ENCODE data around the gene DGLUCY. TPM values are rescaled to one million over a fixed set of nuclear protein-coding genes. Genes with fewer than 3 reads are reported as not detected.
"Not testable (repeated sequence)": the region's sequence is repeated elsewhere in the genome, so short reads cannot be mapped to it uniquely, and the experiment has no call there.

DGLUCY gene
- total and polyA plus RNA-seq, 7 experiments from 2014 or later, result 31.1 to 108 (median 87.8) TPM

DNA sequence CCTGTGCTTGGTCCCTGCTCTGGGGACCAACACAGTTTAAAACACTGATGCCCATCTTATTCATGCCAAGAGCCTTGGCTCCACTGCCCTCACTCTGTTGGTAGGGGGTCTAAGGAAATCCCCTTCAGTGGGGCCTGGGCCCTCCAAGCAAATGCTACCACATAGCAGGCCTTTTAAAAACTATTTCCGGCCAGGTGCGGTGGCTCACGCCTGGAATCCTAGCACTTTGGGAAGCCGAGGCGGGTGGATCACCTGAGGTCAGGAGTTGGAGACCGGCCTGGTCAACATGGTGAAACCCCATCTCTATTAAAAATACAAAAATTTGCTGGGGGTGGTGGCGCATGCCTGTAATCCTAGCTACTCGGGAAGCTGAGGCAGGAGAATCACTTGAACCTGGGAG lies 131.7 kb downstream of the DGLUCY start:
- ChIA-PET CTCF (interaction anchor here (0.6 to 1.3 kb wide), 4 partner anchors 10 to 73 kb away, joined by 3 to 6 read pairs (median 4); no protein-coding TSS in a partner anchor), POLR2A (interaction anchor here (0.6 to 7.2 kb wide), 12 partner anchors 10 to 794 kb away, joined by 3 to 103 read pairs (median 5); partner anchors contain the start of genes RPS6KA5, TC2N and TRIP11)
- H3K27ac Mint-ChIP-seq, result peak overlapping the region; percentile 79 to 100 (median 98)
- H3K36me3 ChIP-seq (ENCODE audit: control insufficient read depth in 2 of 3, insufficient read depth in 3 of 3, low read length in 3 of 3); H3K27me3 Mint-ChIP-seq; H3K9me3 ChIP-seq (ENCODE audit: control insufficient read depth in 2 of 3, low read length in 3 of 3); DNase-seq; H3K27me3 ChIP-seq (ENCODE audit: control insufficient read depth in 2 of 2, insufficient read depth in 2 of 2, low read length in 2 of 2); ATAC-seq: not testable (repeated sequence)
- peaks cover 0 to 16% (median 6%) of the 10 kb centered on the region in 11 donors for H3K9me3 Mint-ChIP-seq
- H3K4me1 Mint-ChIP-seq, result peaks cover 68 to 96% (median 91%) of the 10 kb centered on the region in 7 donors
- Histone ChIP-seq H3K4me3 (ENCODE audit: low read length) (peak overlapping the region; percentile 59), H3K4me1 (ENCODE audit: control insufficient read depth in 2 of 2, insufficient read depth in 2 of 2, low read length in 2 of 2) (peaks cover 62 to 73% of the 10 kb centered on the region in 2 donors), H3K27ac (ENCODE audit: low read depth, low read length) (peak overlapping the region; percentile 89)
- H3K4me3 Mint-ChIP-seq, result peak overlapping the region; percentile 59 to 91 (median 78)
- intact Hi-C loops (cut with micrococcal nuclease), result loop anchor here (1.0 to 10.0 kb wide), 13 partner anchors 9 to 1523 kb away; partner anchors contain the start of genes CCDC88C (in 1 of the 2) and RPS6KA5 (in 1 of the 2)
- peaks cover 0 to 85% (median 12%) of the 10 kb centered on the region in 5 donors for H3K36me3 Mint-ChIP-seq

DNA sequence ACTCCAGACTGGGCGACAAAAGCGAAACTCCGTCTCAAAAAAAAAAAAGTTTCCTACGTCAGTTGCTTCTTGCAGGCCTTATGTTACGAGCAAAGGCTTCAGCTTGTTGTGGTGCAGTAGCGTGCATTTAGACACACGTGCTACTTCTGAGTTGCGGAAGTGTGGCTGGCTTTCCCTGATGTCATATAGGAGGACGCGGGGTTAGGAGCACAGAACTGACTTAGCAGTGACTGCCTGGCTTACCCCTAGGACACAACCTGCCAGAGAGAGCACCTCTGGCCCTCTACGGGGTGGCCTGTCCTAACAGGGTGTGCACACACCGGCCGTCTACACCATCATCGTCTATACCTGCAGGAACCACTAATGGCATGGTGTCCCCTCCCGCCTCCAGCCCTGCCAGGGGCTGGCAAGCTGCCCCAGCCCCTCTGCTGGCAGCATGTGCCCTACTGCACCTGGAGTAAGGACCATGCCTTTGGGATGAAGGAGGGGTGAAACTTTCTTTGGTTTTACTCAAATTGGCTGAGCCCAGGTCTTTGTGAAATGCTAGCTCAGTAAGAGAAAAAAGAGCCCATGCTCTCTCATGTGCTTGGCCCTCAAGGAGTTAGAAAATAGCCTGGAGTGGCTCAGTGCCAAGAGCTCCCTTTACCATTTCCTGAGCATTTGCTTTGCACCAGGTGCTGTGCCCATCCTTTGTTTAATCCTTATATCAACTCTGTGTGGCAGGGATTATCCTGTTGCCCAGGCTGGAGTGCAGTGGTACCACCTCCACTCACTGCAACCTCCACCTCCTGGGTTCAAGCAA lies 132.4 kb downstream of the DGLUCY start:
- Mint-ChIP-seq H3K27me3 (no peaks in the 10 kb centered on the region), H3K4me1 (peaks cover 70 to 96% (median 91%) of the 10 kb centered on the region in 7 donors), H3K36me3 (peaks cover 0 to 83% (median 12%) of the 10 kb centered on the region in 5 donors), H3K9me3 (peaks cover 0 to 16% (median 6%) of the 10 kb centered on the region in 11 donors), H3K4me3 (peak overlapping the region; percentile 59 to 88 (median 78)), H3K27ac (peak overlapping the region; percentile 79 to 100 (median 98))
- intact Hi-C loops (cut with micrococcal nuclease), result loop anchor here (1.0 to 10.0 kb wide), 12 partner anchors 8 to 1524 kb away; partner anchors contain the start of gene RPS6KA5 (in 1 of the 2)
- H3K27ac ChIP-seq (ENCODE audit: low read depth, low read length), result peak overlapping the region; percentile 89
- CTCF ChIA-PET, result interaction anchor here (1.0 kb wide), 2 partner anchors 10 to 14 kb away, joined by 4 to 6 read pairs; no protein-coding TSS in a partner anchor
- no peaks in the 10 kb centered on the region for H3K36me3 ChIP-seq (ENCODE audit: control insufficient read depth in 2 of 3, insufficient read depth in 3 of 3, low read length in 3 of 3)
- DNase-seq (peak in 8 of 9 donors; percentile 68 to 96 (median 90)), ATAC-seq (peak; percentile 84)
- H3K27me3 ChIP-seq (ENCODE audit: control insufficient read depth in 2 of 2, insufficient read depth in 2 of 2, low read length in 2 of 2), result no peaks in the 10 kb centered on the region
- peaks cover 64 to 73% of the 10 kb centered on the region in 2 donors for H3K4me1 ChIP-seq (ENCODE audit: control insufficient read depth in 2 of 2, insufficient read depth in 2 of 2, low read length in 2 of 2)
- H3K4me3 ChIP-seq (ENCODE audit: low read length), result peak overlapping the region; percentile 36
- peaks cover 0 to 7% (median 0%) of the 10 kb centered on the region in 3 experiments for H3K9me3 ChIP-seq (ENCODE audit: control insufficient read depth in 2 of 3, low read length in 3 of 3)
- POLR2A ChIA-PET, result interaction anchor here (0.6 to 7.2 kb wide), 12 partner anchors 9 to 621 kb away, joined by 3 to 103 read pairs (median 5); partner anchors contain the start of genes RPS6KA5 and TC2N

DNA sequence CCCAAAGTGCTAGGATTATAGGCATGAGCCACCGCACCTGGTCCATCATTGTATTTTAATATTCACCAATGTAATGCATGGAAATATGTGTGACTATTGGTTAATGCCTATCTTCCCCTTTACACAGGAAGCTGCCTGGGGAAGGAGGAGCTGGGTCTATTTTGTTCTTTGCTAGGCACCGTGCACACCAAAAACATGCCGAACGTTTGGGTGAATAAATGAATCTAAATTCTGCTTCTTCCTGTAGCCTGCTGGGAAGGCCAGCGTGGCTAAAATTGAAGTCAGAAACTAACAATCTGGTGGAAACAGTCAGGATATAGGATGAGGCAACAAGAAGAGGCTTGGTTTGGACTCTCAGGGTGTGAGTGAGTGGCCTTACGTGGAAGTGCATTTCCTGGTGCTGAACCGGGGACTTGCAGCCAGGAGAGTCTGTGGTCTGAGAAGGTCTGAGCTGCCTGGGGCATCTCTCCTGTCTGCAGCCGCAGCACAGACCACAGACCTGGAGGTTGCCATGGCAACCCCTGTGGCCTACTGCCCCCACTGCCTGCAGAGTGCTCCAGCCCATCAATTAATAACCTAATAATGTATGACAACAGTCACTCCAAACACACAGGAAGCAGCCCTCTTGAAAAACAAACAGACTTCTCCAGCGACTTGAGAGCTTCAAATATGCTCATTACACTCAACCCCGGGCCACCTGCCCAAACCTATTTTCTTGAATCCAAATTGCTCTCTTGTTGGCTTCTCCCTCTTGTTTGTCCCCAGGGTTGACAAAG lies 136.2 kb downstream of the DGLUCY start:
- H3K27me3 ChIP-seq (ENCODE audit: control insufficient read depth in 2 of 2, insufficient read depth in 2 of 2, low read length in 2 of 2), result no peaks in the 10 kb centered on the region
- peak overlapping the region; percentile 27 to 84 (median 57) for H3K4me3 Mint-ChIP-seq
- H3K27ac Mint-ChIP-seq, result peak overlapping the region; percentile 53 to 98 (median 91)
- peak in 4 of 9 donors; percentile 20 to 52 (median 40) for DNase-seq
- H3K36me3 ChIP-seq (ENCODE audit: control insufficient read depth in 2 of 3, insufficient read depth in 3 of 3, low read length in 3 of 3), result no peaks in the 10 kb centered on the region
- H3K27me3 Mint-ChIP-seq, result no peaks in the 10 kb centered on the region
- intact Hi-C loops (cut with micrococcal nuclease), result loop anchor here (1.0 to 10.0 kb wide), 8 partner anchors 8 to 1528 kb away; no protein-coding TSS in a partner anchor
- H3K27ac ChIP-seq (ENCODE audit: low read depth, low read length), result peak overlapping the region; percentile 55
- peaks cover 4 to 57% (median 8%) of the 10 kb centered on the region in 5 donors for H3K36me3 Mint-ChIP-seq
- H3K4me3 ChIP-seq (ENCODE audit: low read length), result peak overlapping the region; percentile 36
- peaks cover 0 to 21% (median 6%) of the 10 kb centered on the region in 11 donors for H3K9me3 Mint-ChIP-seq
- H3K9me3 ChIP-seq (ENCODE audit: control insufficient read depth in 2 of 3, low read length in 3 of 3), result peaks cover 0 to 7% (median 0%) of the 10 kb centered on the region in 3 experiments
- H3K4me1 Mint-ChIP-seq, result peaks cover 54 to 87% (median 80%) of the 10 kb centered on the region in 7 donors
- peaks cover 63 to 81% of the 10 kb centered on the region in 2 donors for H3K4me1 ChIP-seq (ENCODE audit: control insufficient read depth in 2 of 2, insufficient read depth in 2 of 2, low read length in 2 of 2)
- ATAC-seq, result peak; percentile 8
- POLR2A ChIA-PET, result interaction anchor here (0.9 to 2.6 kb wide), 9 partner anchors 9 to 23 kb away, joined by 3 to 9 read pairs (median 4); no protein-coding TSS in a partner anchor
- CTCF ChIA-PET, result interaction anchor here (0.7 to 1.1 kb wide), 3 partner anchors 15 to 56 kb away, joined by 3 to 4 read pairs (median 3); no protein-coding TSS in a partner anchor

DNA sequence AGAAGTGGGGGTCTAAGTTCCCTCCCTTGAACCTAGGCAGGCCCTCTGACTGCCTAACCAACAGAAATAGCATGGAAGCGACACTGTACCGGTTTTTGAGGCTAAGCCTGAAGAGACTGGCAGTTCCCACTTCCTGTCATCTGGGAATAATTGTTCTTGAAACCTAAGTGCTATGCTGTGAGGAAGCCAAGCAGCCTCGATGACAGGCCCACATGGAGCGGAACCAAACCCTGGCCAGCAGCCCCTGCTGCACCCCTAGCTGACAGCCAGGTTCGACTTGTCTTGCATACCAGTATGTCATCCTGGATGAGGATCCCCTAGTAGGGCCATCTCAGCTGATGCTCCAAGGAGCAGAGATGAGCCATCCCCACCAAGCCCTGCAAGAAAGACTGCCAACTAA lies 137.0 kb downstream of the DGLUCY start:
- Mint-ChIP-seq H3K27me3 (no peaks in the 10 kb centered on the region), H3K27ac (peak overlapping the region; percentile 53 to 98 (median 91)), H3K4me3 (peak overlapping the region in 9 of 10 donors; percentile 40 to 90 (median 59)), H3K4me1 (peaks cover 51 to 86% (median 81%) of the 10 kb centered on the region in 7 donors), H3K9me3 (peaks cover 0 to 19% (median 4%) of the 10 kb centered on the region in 11 donors), H3K36me3 (peaks cover 4 to 52% (median 7%) of the 10 kb centered on the region in 5 donors)
- intact Hi-C loops (cut with micrococcal nuclease), result loop anchor here (1.0 to 5.0 kb wide), 2 partner anchors 9 to 494 kb away; no protein-coding TSS in a partner anchor
- CTCF ChIA-PET, result interaction anchor here (1.0 to 1.1 kb wide), 3 partner anchors 14 to 78 kb away, joined by 3 to 4 read pairs (median 4); no protein-coding TSS in a partner anchor
- no peak for DNase-seq
- Histone ChIP-seq H3K27me3 (ENCODE audit: control insufficient read depth in 2 of 2, insufficient read depth in 2 of 2, low read length in 2 of 2) (no peaks in the 10 kb centered on the region), H3K4me3 (ENCODE audit: low read length) (peak overlapping the region; percentile 36), H3K27ac (ENCODE audit: low read depth, low read length) (peak overlapping the region; percentile 55), H3K9me3 (ENCODE audit: control insufficient read depth in 2 of 3, low read length in 3 of 3) (no peaks in the 10 kb centered on the region), H3K4me1 (ENCODE audit: control insufficient read depth in 2 of 2, insufficient read depth in 2 of 2, low read length in 2 of 2) (peaks cover 60 to 73% of the 10 kb centered on the region in 2 donors), H3K36me3 (ENCODE audit: control insufficient read depth in 2 of 3, insufficient read depth in 3 of 3, low read length in 3 of 3) (no peaks in the 10 kb centered on the region)
- no peak for ATAC-seq
- POLR2A ChIA-PET, result interaction anchor here (1.4 to 2.6 kb wide), 5 partner anchors 8 to 23 kb away, joined by 3 to 26 read pairs (median 9); partner anchors contain the start of gene GPR68

DNA sequence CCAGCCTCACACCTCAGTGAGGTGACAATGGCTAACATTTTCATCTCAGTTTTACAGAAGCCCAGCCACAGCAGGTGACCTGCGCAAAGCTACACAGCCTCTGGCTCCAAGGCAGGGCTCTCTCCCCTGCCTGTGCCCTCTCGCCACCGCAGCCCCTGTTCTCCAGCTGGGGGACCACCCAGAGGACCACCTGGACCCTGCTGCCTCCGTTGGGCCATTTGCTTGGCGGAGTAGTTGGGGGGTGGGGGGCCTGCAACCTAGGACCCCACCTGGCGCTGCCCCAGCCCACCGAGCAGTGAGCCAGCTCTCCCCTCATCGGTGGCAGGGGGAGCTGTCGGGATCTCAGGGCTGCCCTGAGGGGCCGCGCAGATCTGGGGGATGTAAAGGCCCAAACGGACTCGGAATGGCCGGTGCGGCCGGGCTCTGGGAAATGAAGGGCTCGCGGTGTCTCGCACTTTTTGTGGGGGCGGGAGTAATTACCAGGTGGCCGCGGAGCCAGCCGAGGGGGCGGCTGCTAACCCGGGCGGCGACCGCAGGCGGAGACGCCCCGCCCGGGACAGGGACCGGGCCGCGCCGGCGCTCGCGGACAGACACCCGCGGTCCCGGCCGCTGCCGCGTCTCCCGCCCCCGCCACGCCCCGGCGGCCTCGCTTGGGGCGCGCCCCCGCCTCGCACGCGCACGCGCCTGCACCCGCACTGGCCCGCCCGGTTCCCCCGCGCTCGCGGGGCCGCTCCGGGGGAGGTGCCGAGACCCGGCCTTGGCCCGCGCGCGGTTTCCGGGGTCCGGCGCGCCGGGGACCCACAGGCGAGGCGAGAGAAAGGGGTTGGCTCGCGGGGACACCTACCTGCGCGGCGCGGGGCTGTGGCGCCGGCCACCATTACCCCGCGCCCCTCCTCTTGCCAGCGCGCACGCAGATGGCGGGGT lies 139.3 kb downstream of the DGLUCY start:
- POLR2A ChIA-PET, result interaction anchor here (0.7 to 2.4 kb wide), 5 partner anchors 8 to 26 kb away, joined by 5 to 26 read pairs (median 9); partner anchors contain the start of gene GPR68
- H3K4me3 Mint-ChIP-seq, result peak overlapping the region; percentile 72 to 90 (median 82)

More for the DNA sequence above, 139.3 kb downstream of the DGLUCY start:
- peaks cover 0 to 36% (median 0%) of the 10 kb centered on the region in 5 donors for H3K36me3 Mint-ChIP-seq
- CTCF ChIA-PET, result interaction anchor here (0.6 to 1.5 kb wide), 2 partner anchors 10 to 17 kb away, joined by 4 to 5 read pairs; no protein-coding TSS in a partner anchor
- no peaks in the 10 kb centered on the region for H3K36me3 ChIP-seq (ENCODE audit: control insufficient read depth in 2 of 3, insufficient read depth in 3 of 3, low read length in 3 of 3)
- no peaks in the 10 kb centered on the region for H3K27me3 Mint-ChIP-seq
- peaks cover 52 to 59% of the 10 kb centered on the region in 2 donors for H3K4me1 ChIP-seq (ENCODE audit: control insufficient read depth in 2 of 2, insufficient read depth in 2 of 2, low read length in 2 of 2)
- peak overlapping the region in 6 of 9 donors; percentile 47 to 96 (median 74) for H3K27ac Mint-ChIP-seq
- no peaks in the 10 kb centered on the region for H3K9me3 ChIP-seq (ENCODE audit: control insufficient read depth in 2 of 3, low read length in 3 of 3)
- H3K4me1 Mint-ChIP-seq, result peaks cover 50 to 85% (median 82%) of the 10 kb centered on the region in 7 donors
- intact Hi-C loops (cut with micrococcal nuclease), result loop anchor here in 1 of 2 donors (5.0 kb wide), 1 partner anchor 496 kb away; no protein-coding TSS in a partner anchor
- H3K4me3 ChIP-seq (ENCODE audit: low read length), result peak overlapping the region; percentile 43
- no peaks in the 10 kb centered on the region for H3K27me3 ChIP-seq (ENCODE audit: control insufficient read depth in 2 of 2, insufficient read depth in 2 of 2, low read length in 2 of 2)
- DNase-seq, result peak in 5 of 9 donors; percentile 30 to 74 (median 41)
- H3K27ac ChIP-seq (ENCODE audit: low read depth, low read length), result peak overlapping the region; percentile 60
- ATAC-seq, result peak; percentile 67
- peaks cover 0 to 10% (median 0%) of the 10 kb centered on the region in 11 donors for H3K9me3 Mint-ChIP-seq

All from naive thymus-derived CD4-positive, alpha-beta T cell (primary cell).